Measurements from ENCODE around the gene PCBP3.
"Not testable (repeated sequence)": the region's sequence is repeated elsewhere in the genome, so short reads cannot be mapped to it uniquely, and the experiment has no call there.

Gene PCBP3

GRCh38 chr21:45611939-45612664, 31.4 kb upstream of the PCBP3 start:
- DNase-seq (ENCODE audit: low read depth, low spot score) = no peak
- no peak overlapping the region for H3K4me3 ChIP-seq (ENCODE audit: low read length)

- H3K4me3 ChIP-seq (ENCODE audit: low read length); DNase-seq (ENCODE audit: low read depth, low spot score): not testable (repeated sequence)
These were observed 30.9 kb upstream of the PCBP3 start for GRCh38 chr21:45612665-45613019.

- H3K4me3 ChIP-seq (ENCODE audit: low read length) = no peak overlapping the region
- no peak for DNase-seq (ENCODE audit: low read depth, low spot score)
These were observed 30.1 kb upstream of the PCBP3 start for GRCh38 chr21:45613396-45613795.

GRCh38 chr21:45613881-45614280, 29.6 kb upstream of the PCBP3 start:
- no peak for DNase-seq (ENCODE audit: low read depth, low spot score)
- no peak overlapping the region for H3K4me3 ChIP-seq (ENCODE audit: low read length)

GRCh38 chr21:45615145-45615711, 28.3 kb upstream of the PCBP3 start:
- H3K4me3 ChIP-seq (ENCODE audit: low read length) = peak overlapping the region; percentile 55
- DNase-seq (ENCODE audit: low read depth, low spot score) = peak; percentile 86

GRCh38 chr21:45617021-45617921, 26.3 kb upstream of the PCBP3 start:
- no peak overlapping the region for H3K4me3 ChIP-seq (ENCODE audit: low read length)
- no peak for DNase-seq (ENCODE audit: low read depth, low spot score)

GRCh38 chr21:45618287-45618686, 25.2 kb upstream of the PCBP3 start:
- no peak for DNase-seq (ENCODE audit: low read depth, low spot score)
- H3K4me3 ChIP-seq (ENCODE audit: low read length) = no peak overlapping the region

GRCh38 chr21:45618846-45619485, 24.6 kb upstream of the PCBP3 start:
- no peak overlapping the region for H3K4me3 ChIP-seq (ENCODE audit: low read length)
- no peak for DNase-seq (ENCODE audit: low read depth, low spot score)

- DNase-seq (ENCODE audit: low read depth, low spot score) = no peak
- no peak overlapping the region for H3K4me3 ChIP-seq (ENCODE audit: low read length)
These were observed 23.2 kb upstream of the PCBP3 start for GRCh38 chr21:45620201-45620923.

- not testable (repeated sequence) for H3K4me3 ChIP-seq (ENCODE audit: low read length); DNase-seq (ENCODE audit: low read depth, low spot score)
These were observed 21.8 kb upstream of the PCBP3 start for GRCh38 chr21:45621435-45622331.

GRCh38 chr21:45622416-45623097, 21.0 kb upstream of the PCBP3 start:
- no peak overlapping the region for H3K4me3 ChIP-seq (ENCODE audit: low read length)
- no peak for DNase-seq (ENCODE audit: low read depth, low spot score)

GRCh38 chr21:45623436-45623835, 20.1 kb upstream of the PCBP3 start:
- no peak for DNase-seq (ENCODE audit: low read depth, low spot score)

GRCh38 chr21:45626127-45626526, 17.4 kb upstream of the PCBP3 start:
- not testable (repeated sequence) for DNase-seq (ENCODE audit: low read depth, low spot score); H3K4me3 ChIP-seq (ENCODE audit: low read length)

More at GRCh38 chr21:45623436-45623835, 20.1 kb upstream of the PCBP3 start:
- no peak overlapping the region for H3K4me3 ChIP-seq (ENCODE audit: low read length)

- DNase-seq (ENCODE audit: low read depth, low spot score) = no peak
- no peak overlapping the region for H3K4me3 ChIP-seq (ENCODE audit: low read length)
These were observed 14.2 kb upstream of the PCBP3 start for GRCh38 chr21:45629046-45629981.

- no peak for DNase-seq (ENCODE audit: low read depth, low spot score)
- no peak overlapping the region for H3K4me3 ChIP-seq (ENCODE audit: low read length)
These were observed 13.3 kb upstream of the PCBP3 start for GRCh38 chr21:45630066-45630694.

- no peak overlapping the region for H3K4me3 ChIP-seq (ENCODE audit: low read length)
These were observed 12.6 kb upstream of the PCBP3 start for GRCh38 chr21:45630876-45631275.

More at GRCh38 chr21:45630876-45631275, 12.6 kb upstream of the PCBP3 start:
- no peak for DNase-seq (ENCODE audit: low read depth, low spot score)

All from Jurkat, Clone E6-1 (cell line).